Measurements from ENCODE around the gene TPSG1.

The TPSG1 gene

GRCh38 chr16:1178295-1178910, 46.7 kb downstream of the TPSG1 start:
- H3K27me3 ChIP-seq (ENCODE audit: insufficient read depth, poor library complexity, severe bottlenecking) = no peaks in the 10 kb centered on the region
- ATAC-seq (ENCODE audit: low read depth) = no peak
- TF ChIP-seq CTCF (IDR thresholded peaks at IDR 0.05; ENCODE audit: poor library complexity, severe bottlenecking) = no peak

GRCh38 chr16:1177750-1178149, 47.3 kb downstream of the TPSG1 start:
- no peaks in the 10 kb centered on the region for H3K4me1 ChIP-seq (ENCODE audit: insufficient read depth, poor library complexity, severe bottlenecking)
- ATAC-seq (ENCODE audit: low read depth) = no peak
- H3K9me3 ChIP-seq (ENCODE audit: severe bottlenecking) = no peaks in the 10 kb centered on the region
- no peaks in the 10 kb centered on the region for H3K36me3 ChIP-seq (ENCODE audit: low read depth)
- H3K4me3 ChIP-seq (ENCODE audit: severe bottlenecking) = no peak overlapping the region
- H3K27ac ChIP-seq (ENCODE audit: poor library complexity, severe bottlenecking) = no peak overlapping the region
- no peak for TF ChIP-seq CTCF (IDR thresholded peaks at IDR 0.05; ENCODE audit: poor library complexity, severe bottlenecking)
- no peak for DNase-seq (ENCODE audit: low spot score)
- H3K27me3 ChIP-seq (ENCODE audit: insufficient read depth, poor library complexity, severe bottlenecking) = no peaks in the 10 kb centered on the region

More at GRCh38 chr16:1178295-1178910, 46.7 kb downstream of the TPSG1 start:
- Histone ChIP-seq H3K4me3 (ENCODE audit: severe bottlenecking) (no peak overlapping the region), H3K9me3 (ENCODE audit: severe bottlenecking) (no peaks in the 10 kb centered on the region), H3K36me3 (ENCODE audit: low read depth) (no peaks in the 10 kb centered on the region), H3K27ac (ENCODE audit: poor library complexity, severe bottlenecking) (no peak overlapping the region), H3K4me1 (ENCODE audit: insufficient read depth, poor library complexity, severe bottlenecking) (no peaks in the 10 kb centered on the region)
- no peak for DNase-seq (ENCODE audit: low spot score)

GRCh38 chr16:1177053-1177452, 48.0 kb downstream of the TPSG1 start:
- no peaks in the 10 kb centered on the region for H3K9me3 ChIP-seq (ENCODE audit: severe bottlenecking)
- ATAC-seq (ENCODE audit: low read depth) (no peak), DNase-seq (ENCODE audit: low spot score) (no peak)
- H3K4me3 ChIP-seq (ENCODE audit: severe bottlenecking) = no peak overlapping the region
- H3K27ac ChIP-seq (ENCODE audit: poor library complexity, severe bottlenecking) = no peak overlapping the region
- no peak for TF ChIP-seq CTCF (IDR thresholded peaks at IDR 0.05; ENCODE audit: poor library complexity, severe bottlenecking)
- no peaks in the 10 kb centered on the region for H3K36me3 ChIP-seq (ENCODE audit: low read depth)
- no peaks in the 10 kb centered on the region for H3K27me3 ChIP-seq (ENCODE audit: insufficient read depth, poor library complexity, severe bottlenecking)
- no peaks in the 10 kb centered on the region for H3K4me1 ChIP-seq (ENCODE audit: insufficient read depth, poor library complexity, severe bottlenecking)

GRCh38 chr16:1176280-1176897, 48.7 kb downstream of the TPSG1 start:
- Histone ChIP-seq H3K36me3 (ENCODE audit: low read depth) (no peaks in the 10 kb centered on the region), H3K27ac (ENCODE audit: poor library complexity, severe bottlenecking) (no peak overlapping the region), H3K27me3 (ENCODE audit: insufficient read depth, poor library complexity, severe bottlenecking) (no peaks in the 10 kb centered on the region), H3K4me3 (ENCODE audit: severe bottlenecking) (no peak overlapping the region), H3K4me1 (ENCODE audit: insufficient read depth, poor library complexity, severe bottlenecking) (no peaks in the 10 kb centered on the region), H3K9me3 (ENCODE audit: severe bottlenecking) (no peaks in the 10 kb centered on the region)
- ATAC-seq (ENCODE audit: low read depth) (no peak), DNase-seq (ENCODE audit: low spot score) (no peak)
- no peak for TF ChIP-seq CTCF (IDR thresholded peaks at IDR 0.05; ENCODE audit: poor library complexity, severe bottlenecking)
